Kidney epithelial cell (primary cell): ENCODE data around the gene STXBP2. TPM values are rescaled to one million over a fixed set of nuclear protein-coding genes. Genes with fewer than 3 reads are reported as not detected.

Experiments
- DNase-seq: peaks from one replicate; pipeline ENCODE4 v3.0.0-alpha.2; 2010; ENCODE audit warnings: low read depth
- H3K27me3 ChIP-seq: 2 replicates; pipeline ENCODE4 v1.6.0; 2011; ENCODE audit warnings: low read length; ENCODE audit not compliant: control insufficient read depth, insufficient read depth
- H3K36me3 ChIP-seq: 2 replicates; pipeline ENCODE4 v1.5.1; 2011; ENCODE audit warnings: low read length; ENCODE audit not compliant: control insufficient read depth, insufficient read depth
- H3K4me3 ChIP-seq: 2 replicates; pipeline ENCODE4 v1.5.1; 2011; ENCODE audit warnings: low read depth, mild to moderate bottlenecking, control low read depth, low read length
- total RNA-seq: library from RNA; depleted of rRNA; stranded (reverse); fragments of >200 nt; gene quantifications from 2 replicates; pipeline ENCODE4 v1.2.3, GENCODE V29; 2015
- TF ChIP-seq, protein P1 (sequence below): IDR thresholded peaks from 2 replicates; pipeline ENCODE4 v1.5.1; 2011; ENCODE audit warnings: mild to moderate bottlenecking, moderate library complexity, low read length, control low read depth, inconsistent platforms; ENCODE audit not compliant: insufficient read depth, poor library complexity, severe bottlenecking

Gene STXBP2
- total RNA-seq, 1 donor from 2014 or later: 65.7 TPM

DNA sequence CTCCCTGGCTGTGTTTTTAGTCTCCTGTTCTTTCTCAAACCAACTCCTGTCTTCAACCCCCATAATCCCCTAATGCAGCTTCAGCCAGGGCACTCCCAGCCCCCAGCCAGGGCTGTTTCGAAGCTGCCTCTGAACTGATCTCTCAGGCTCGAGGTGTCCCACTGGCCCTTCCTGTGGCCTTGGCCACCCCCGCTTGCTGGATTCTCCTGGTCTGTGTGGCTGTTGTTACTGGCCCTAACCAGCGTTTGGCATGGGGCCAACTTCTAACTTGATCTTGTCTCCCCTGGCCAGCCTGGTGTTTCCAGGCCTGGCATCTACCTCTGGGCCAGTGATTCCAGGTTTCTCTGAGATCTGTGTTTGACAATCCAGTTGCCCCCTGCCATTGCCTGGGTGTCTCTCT is 18.6 kb upstream of the STXBP2 start:
- TF ChIP-seq, protein P1, sequence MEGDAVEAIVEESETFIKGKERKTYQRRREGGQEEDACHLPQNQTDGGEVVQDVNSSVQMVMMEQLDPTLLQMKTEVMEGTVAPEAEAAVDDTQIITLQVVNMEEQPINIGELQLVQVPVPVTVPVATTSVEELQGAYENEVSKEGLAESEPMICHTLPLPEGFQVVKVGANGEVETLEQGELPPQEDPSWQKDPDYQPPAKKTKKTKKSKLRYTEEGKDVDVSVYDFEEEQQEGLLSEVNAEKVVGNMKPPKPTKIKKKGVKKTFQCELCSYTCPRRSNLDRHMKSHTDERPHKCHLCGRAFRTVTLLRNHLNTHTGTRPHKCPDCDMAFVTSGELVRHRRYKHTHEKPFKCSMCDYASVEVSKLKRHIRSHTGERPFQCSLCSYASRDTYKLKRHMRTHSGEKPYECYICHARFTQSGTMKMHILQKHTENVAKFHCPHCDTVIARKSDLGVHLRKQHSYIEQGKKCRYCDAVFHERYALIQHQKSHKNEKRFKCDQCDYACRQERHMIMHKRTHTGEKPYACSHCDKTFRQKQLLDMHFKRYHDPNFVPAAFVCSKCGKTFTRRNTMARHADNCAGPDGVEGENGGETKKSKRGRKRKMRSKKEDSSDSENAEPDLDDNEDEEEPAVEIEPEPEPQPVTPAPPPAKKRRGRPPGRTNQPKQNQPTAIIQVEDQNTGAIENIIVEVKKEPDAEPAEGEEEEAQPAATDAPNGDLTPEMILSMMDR: no peak
- Histone ChIP-seq H3K4me3 (no peak overlapping the region), H3K27me3 (no peaks in the 10 kb centered on the region), H3K36me3 (no peaks in the 10 kb centered on the region)
- DNase-seq: no peak

DNA sequence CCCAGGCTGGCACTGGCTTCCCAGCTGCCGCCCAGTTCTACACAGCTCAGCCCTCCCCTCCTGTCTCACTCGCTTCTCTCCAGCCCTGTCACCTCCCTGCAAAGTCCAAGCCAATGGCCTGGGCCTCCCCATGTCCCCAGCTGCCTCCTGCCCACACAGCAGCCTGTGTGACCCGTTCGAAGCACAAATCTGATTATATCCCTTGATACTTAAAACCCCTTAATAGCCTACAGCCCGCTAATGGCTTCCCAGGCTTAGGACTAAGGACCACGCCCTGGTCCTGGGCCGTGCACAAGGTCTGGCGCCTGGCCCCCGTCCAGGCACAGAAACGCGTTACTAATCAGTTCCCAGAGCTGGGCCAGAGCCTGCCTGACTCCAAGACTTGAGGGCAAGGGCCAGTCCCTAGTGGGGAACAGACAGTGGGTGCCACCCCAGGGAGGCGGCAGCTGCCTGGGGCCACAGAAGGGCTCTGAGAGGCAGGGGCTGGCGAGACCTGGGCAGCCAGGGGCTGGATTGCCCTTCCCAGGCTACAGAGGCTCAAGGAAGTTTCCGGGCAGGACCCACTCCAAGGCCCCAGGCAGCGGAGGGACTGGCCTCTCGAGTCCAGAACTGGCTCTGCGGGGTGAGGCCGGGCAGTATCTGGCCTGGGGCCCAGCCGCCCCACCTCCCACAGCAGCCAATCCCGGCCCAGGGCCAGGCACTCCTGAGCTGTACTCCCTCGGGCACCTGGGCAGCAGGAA is 18.0 kb upstream of the STXBP2 start:
- TF ChIP-seq, protein P1: no peak
- H3K36me3 ChIP-seq: no peaks in the 10 kb centered on the region
- DNase-seq: no peak
- no peaks in the 10 kb centered on the region for H3K27me3 ChIP-seq
- H3K4me3 ChIP-seq: no peak overlapping the region

DNA sequence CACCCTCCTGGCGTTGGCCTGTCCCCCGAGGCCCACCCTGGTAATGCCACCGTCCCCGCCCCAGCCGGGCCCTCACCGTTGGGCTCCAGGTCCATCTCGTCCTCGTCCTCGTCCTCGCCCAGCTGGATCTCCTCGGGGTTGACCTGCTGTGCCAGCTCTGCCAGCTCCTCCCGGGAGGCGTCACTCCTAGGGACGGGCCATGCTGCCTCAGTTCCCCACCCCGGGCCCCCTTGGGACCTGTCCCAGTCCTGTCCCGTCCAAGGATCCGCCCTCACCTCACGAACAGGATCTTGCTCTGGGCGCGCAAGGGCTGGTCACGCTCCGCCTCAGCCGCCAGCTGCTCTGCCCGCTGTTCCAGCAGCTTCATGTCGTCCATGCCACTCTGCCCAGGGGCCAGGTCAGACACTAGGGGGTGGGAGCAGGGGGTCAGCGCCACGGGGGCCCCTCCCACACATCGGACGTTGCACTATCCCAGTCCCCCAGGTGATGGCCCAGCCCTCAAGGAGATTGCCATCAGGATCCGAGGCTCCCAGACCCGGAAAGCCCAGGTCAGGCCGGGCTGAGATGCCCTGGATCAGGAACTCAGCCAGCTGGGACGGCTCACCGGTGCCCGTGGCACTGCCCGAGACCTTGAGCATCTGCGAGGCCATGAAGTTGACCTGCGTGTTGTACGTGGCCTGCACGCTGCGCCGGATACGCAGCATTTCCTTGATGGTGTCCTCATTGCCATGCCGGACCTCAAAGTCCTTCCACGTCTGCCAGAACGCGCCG is 17.1 kb upstream of the STXBP2 start:
- no peaks in the 10 kb centered on the region for H3K27me3 ChIP-seq
- DNase-seq: no peak
- no peak overlapping the region for H3K4me3 ChIP-seq
- TF ChIP-seq, protein P1: no peak
- no peaks in the 10 kb centered on the region for H3K36me3 ChIP-seq

DNA sequence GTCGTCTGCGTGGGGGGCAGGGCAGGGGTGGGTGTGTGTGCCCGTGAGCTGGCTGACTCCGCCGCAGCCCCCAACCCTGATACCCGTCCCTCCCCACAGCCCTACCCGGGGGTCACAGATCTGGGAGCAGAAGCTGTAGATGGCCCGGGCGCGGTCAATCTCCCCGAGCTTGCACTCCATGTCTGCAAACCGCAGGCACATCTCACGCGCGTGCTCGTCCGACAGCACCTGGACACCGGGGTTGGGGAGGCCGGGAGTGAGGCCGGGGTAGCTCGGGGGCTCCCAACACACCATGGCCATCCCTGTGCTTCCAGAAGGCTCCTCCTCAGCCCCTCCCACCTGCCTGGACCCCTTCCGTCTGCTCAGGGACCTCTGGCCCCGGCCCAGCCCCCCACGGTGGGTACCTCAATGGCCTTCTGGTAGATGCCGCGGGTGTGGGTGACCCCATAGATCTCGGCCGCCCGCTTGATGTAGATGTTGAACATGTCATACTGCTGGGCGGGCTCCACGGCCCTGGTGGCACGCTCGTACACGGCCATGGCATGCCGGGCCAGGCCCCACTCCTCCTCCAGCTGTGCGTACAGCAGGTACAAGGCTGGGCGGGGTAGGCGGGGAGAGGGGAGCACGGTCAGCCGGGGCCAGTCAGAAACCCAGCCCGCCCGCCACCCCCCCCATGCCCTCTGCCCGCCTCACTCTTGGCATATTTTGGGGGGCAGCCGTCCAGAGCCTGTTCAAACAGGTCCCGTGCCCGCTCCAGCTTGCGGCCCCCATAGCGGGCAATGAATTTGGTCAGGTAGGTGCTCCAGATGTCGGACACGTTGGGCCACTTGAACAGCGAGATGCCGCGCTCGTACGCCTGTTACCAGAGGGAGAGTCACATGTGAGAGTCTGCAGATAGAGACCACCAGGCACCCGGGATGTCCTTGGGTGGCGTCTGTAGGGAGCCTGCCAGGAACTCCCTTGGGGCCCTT is 16.2 kb upstream of the STXBP2 start:
- Histone ChIP-seq H3K4me3 (no peak overlapping the region), H3K27me3 (no peaks in the 10 kb centered on the region), H3K36me3 (peaks cover 2% of the 10 kb centered on the region)
- TF ChIP-seq, protein P1: no peak
- no peak for DNase-seq

DNA sequence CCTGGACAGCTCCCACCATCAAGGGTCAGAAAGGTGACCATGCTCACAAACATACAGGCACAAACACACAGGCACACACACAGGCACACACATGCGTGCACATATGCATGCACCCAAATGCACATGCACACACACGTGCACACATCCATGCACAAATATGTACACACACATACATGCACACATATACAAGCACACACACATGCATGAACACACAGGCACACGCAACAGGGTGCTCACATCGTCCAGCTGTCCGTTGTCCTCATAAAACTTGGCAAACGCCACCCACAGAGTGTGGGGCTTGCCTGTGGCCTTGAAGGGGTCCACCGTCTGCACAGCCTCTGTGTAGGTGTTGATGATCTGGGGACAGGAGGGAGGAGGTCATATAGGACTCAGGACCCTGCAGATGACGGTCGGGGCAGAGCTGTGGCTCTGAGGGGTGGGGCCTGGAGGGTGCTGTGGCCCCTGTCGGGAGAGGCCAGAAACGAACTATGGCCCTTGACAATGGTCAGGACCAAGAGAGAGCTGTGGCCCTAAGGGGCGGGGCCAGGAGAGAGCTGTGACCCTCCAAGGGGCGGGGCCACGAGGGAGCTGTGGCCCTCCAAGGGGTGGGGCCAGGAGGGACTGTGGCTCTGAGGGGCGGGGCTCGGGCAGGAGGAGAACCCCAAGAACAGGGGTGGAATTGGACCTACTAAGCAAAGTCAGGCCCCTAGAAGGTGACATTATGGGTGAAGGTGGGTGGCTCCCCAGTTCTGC is 13.8 kb upstream of the STXBP2 start:
- peaks cover 2% of the 10 kb centered on the region for H3K36me3 ChIP-seq
- no peak overlapping the region for H3K4me3 ChIP-seq
- TF ChIP-seq, protein P1: no peak
- H3K27me3 ChIP-seq: no peaks in the 10 kb centered on the region
- DNase-seq: no peak
